T-cell (primary cell): ENCODE results near the gene SLC35F2. TPM values are rescaled to one million over a fixed set of nuclear protein-coding genes. Genes with fewer than 3 reads are reported as not detected.

Experiments
- ATAC-seq, 4 experiments: fragments of 200-7000 bp in 3 of 4; fragments of 150-1000 bp in 1 of 4; cut with Tn5 transposase; replicated peaks in 1 of 4; 1 replicate in 3 of 4; 2 replicates in 1 of 4; pipeline ENCODE4 v1.10.0; 2021; ENCODE audit warnings: moderate library complexity in 3 of 4, mild to moderate bottlenecking in 2 of 4, moderate number of reproducible peaks in 1 of 4
- CTCF ChIA-PET, 2 donors: fragments of 300-600 bp; sonication (Branson Sonifier 250); formaldehyde crosslinking; loops; one replicate each; lab custom pipeline; 2022; ENCODE audit warnings: antibody characterized with exemption in 2 of 2; lab: Charles Lee
- POLR2A ChIA-PET, 2 donors: fragments of 300-600 bp; sonication (Branson Sonifier 250); formaldehyde crosslinking; loops; one replicate each; lab custom pipeline; 2022; ENCODE audit warnings: antibody characterized with exemption in 2 of 2; lab: Charles Lee
- DNase-seq, 35 experiments: peaks; one replicate each; pipeline versions ENCODE4 v3.0.0 to v3.0.0-alpha.2; 2013 to 2023
- H3K27ac ChIP-seq: one replicate; pipeline ENCODE4 v1.5.1; 2013; ENCODE audit warnings: low read length
- H3K27me3 ChIP-seq, 2 experiments: replicated peaks in 1 of 2; 1 replicate in 1 of 2; 2 replicates in 1 of 2; pipeline versions ENCODE4 v1.6.1 to v1.7.0; 2013; ENCODE audit warnings: low read length in 1 of 2, mixed read lengths in 1 of 2; ENCODE audit not compliant: control insufficient read depth in 2 of 2, insufficient read depth in 2 of 2; ENCODE audit errors: extremely low read depth in 1 of 2
- H3K36me3 ChIP-seq, 2 donors: 1 replicate in 1 of 2; 2 replicates in 1 of 2; pipeline versions ENCODE4 v1.6.1 to v1.7.0; 2013; ENCODE audit warnings: low read length in 1 of 2; ENCODE audit not compliant: control insufficient read depth in 2 of 2, insufficient read depth in 1 of 2; ENCODE audit errors: extremely low read depth in 1 of 2
- H3K4me1 ChIP-seq, 2 experiments: 1 replicate in 1 of 2; 2 replicates in 1 of 2; pipeline versions ENCODE4 v1.6.1 to v1.7.0; 2013; ENCODE audit warnings: low read length in 2 of 2, mixed read lengths in 1 of 2; ENCODE audit not compliant: insufficient read depth in 2 of 2, control insufficient read depth in 1 of 2; ENCODE audit errors: extremely low read depth in 1 of 2
- H3K4me3 ChIP-seq, 2 donors: 1 replicate in 1 of 2; 2 replicates in 1 of 2; pipeline versions ENCODE4 v1.5.1 to v1.7.0; 2013; ENCODE audit warnings: mild to moderate bottlenecking in 2 of 2, low read length in 1 of 2, moderate library complexity in 1 of 2; ENCODE audit not compliant: control insufficient read depth in 1 of 2; ENCODE audit errors: extremely low read depth in 1 of 2
- H3K9me3 ChIP-seq: 2 replicates; pipeline ENCODE4 v1.7.0; 2013
- H3K27ac Mint-ChIP-seq, 2 donors: one replicate each; pipeline ENCODE4 v1.8.0; 2020 to 2021; ENCODE audit warnings: mild to moderate bottlenecking in 2 of 2, mixed read lengths in 2 of 2
- H3K27me3 Mint-ChIP-seq, 2 donors: one replicate each; pipeline ENCODE4 v1.8.0; 2021 to 2022; ENCODE audit warnings: mixed read lengths in 2 of 2
- H3K36me3 Mint-ChIP-seq: one replicate; pipeline ENCODE4 v1.8.0; 2021; ENCODE audit warnings: mixed read lengths
- H3K4me1 Mint-ChIP-seq, 3 donors: one replicate each; pipeline ENCODE4 v1.8.0; 2020 to 2022; ENCODE audit warnings: mixed read lengths in 3 of 3, mild to moderate bottlenecking in 1 of 3
- H3K4me3 Mint-ChIP-seq, 3 donors: one replicate each; pipeline ENCODE4 v1.8.0; 2020 to 2022; ENCODE audit warnings: mild to moderate bottlenecking in 3 of 3, mixed read lengths in 3 of 3, moderate library complexity in 3 of 3
- H3K9me3 Mint-ChIP-seq, 3 donors: one replicate each; pipeline ENCODE4 v1.8.0; 2020 to 2022; ENCODE audit warnings: mixed read lengths in 3 of 3
- WGBS: methylation state at CpG from one replicate; pipeline ENCODE4 v1.1.5; 2013; ENCODE audit warnings: missing lambda C conversion rate; ENCODE audit not compliant: insufficient coverage; 5-methylcytosine and 5-hydroxymethylcytosine counted together
- total RNA-seq, 35 experiments: library from RNA in 6 of 35; stranded (reverse) in 6 of 35; fragments of 120-200 nt in 1 of 35; gene quantifications; one replicate each; pipeline versions ENCODE4 v1.2.1 to v1.2.4 and lab custom pipeline; 2013 to 2026

SLC35F2 gene
- total RNA-seq, 5 donors from 2014 or later (not counting 1 experiment from before 2014, with no cell fraction given), result 2.9 to 10.9 (median 7.1) TPM

GRCh38 chr11:107847184-107847583 is 11.4 kb downstream of the SLC35F2 start:
- POLR2A ChIA-PET, result no interaction called here
- Mint-ChIP-seq H3K4me1 (peaks cover 0 to 29% (median 19%) of the 10 kb centered on the region in 3 donors), H3K4me3 (no peak overlapping the region), H3K27ac (no peak overlapping the region), H3K27me3 (no peaks in the 10 kb centered on the region), H3K9me3 (no peaks in the 10 kb centered on the region), H3K36me3 (peaks cover 3% of the 10 kb centered on the region)
- no peak for DNase-seq
- no peak overlapping the region for H3K27ac ChIP-seq
- no peaks in the 10 kb centered on the region for H3K9me3 ChIP-seq
- no peaks in the 10 kb centered on the region for H3K4me1 ChIP-seq
- H3K4me3 ChIP-seq, result no peak overlapping the region
- ATAC-seq, result no peak
- 80% methylated on average over 2 of the region's 2 CpGs for WGBS
- peaks cover 0 to 2% of the 10 kb centered on the region in 2 donors for H3K36me3 ChIP-seq
- CTCF ChIA-PET, result interaction anchor here in 1 of 2 donors (0.6 kb wide), 1 partner anchor 9 kb away, joined by 5 read pairs; no protein-coding TSS in a partner anchor
- H3K27me3 ChIP-seq, result no peaks in the 10 kb centered on the region

DNA sequence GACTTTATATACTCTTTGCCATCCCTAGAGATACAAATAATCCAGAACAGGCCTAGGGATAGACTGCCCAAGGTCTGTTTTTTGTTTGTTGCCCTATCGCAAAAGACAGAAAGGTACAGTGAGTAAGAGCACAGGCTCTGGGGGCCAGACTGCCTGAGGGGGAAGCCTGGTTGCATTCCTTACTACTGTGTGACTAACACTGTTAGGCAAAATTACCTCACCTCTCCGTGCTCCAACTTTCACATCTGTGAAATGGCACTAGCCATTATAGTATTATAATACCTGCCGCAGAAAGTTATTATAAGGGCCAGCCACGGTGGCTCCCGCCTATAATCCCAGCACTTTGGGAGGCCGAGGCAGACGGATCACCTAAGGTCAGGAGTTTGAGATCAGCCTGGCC is 14.5 kb downstream of the SLC35F2 start:
- Mint-ChIP-seq H3K27ac (no peak overlapping the region), H3K36me3 (peaks cover 3% of the 10 kb centered on the region), H3K4me3 (no peak overlapping the region), H3K27me3 (no peaks in the 10 kb centered on the region), H3K9me3 (no peaks in the 10 kb centered on the region), H3K4me1 (peaks cover 16 to 42% (median 38%) of the 10 kb centered on the region in 3 donors)
- CTCF ChIA-PET, result no interaction called here
- Histone ChIP-seq H3K27me3 (no peaks in the 10 kb centered on the region), H3K4me1 (peaks cover 0 to 23% of the 10 kb centered on the region in 2 experiments), H3K9me3 (no peaks in the 10 kb centered on the region), H3K4me3 (no peak overlapping the region), H3K27ac (no peak overlapping the region), H3K36me3 (peaks cover 0 to 2% of the 10 kb centered on the region in 2 donors)
- ATAC-seq (no peak), DNase-seq (no peak)
- POLR2A ChIA-PET, result no interaction called here
- WGBS, result 93% methylated on average over 2 of the region's 7 CpGs

- no peak overlapping the region for H3K4me3 ChIP-seq
- WGBS, result 100% methylated on average over 2 of the region's 8 CpGs
- Mint-ChIP-seq H3K27ac (peak overlapping the region in 1 of 2 donors; percentile 55), H3K4me3 (no peak overlapping the region), H3K9me3 (no peaks in the 10 kb centered on the region), H3K36me3 (peaks cover 3% of the 10 kb centered on the region), H3K27me3 (no peaks in the 10 kb centered on the region), H3K4me1 (peaks cover 16 to 32% (median 31%) of the 10 kb centered on the region in 3 donors)
- H3K9me3 ChIP-seq, result no peaks in the 10 kb centered on the region
- H3K27ac ChIP-seq, result no peak overlapping the region
- ATAC-seq (no peak), DNase-seq (no peak)
- H3K27me3 ChIP-seq, result no peaks in the 10 kb centered on the region
- ChIA-PET POLR2A (no interaction called here), CTCF (interaction anchor here in 1 of 2 donors (0.7 kb wide), 1 partner anchor 43 kb away, joined by 5 read pairs; no protein-coding TSS in a partner anchor)
- H3K4me1 ChIP-seq, result peaks cover 0 to 23% of the 10 kb centered on the region in 2 experiments
- H3K36me3 ChIP-seq, result peaks cover 0 to 2% of the 10 kb centered on the region in 2 donors
Observed at GRCh38 chr11:107842412-107843100, 16.0 kb downstream of the SLC35F2 start.

GRCh38 chr11:107840129-107840484 is 18.5 kb downstream of the SLC35F2 start:
- Histone ChIP-seq H3K4me1 (peaks cover 0 to 23% of the 10 kb centered on the region in 2 experiments), H3K9me3 (no peaks in the 10 kb centered on the region), H3K27ac (peak overlapping the region; percentile 60), H3K36me3 (peaks cover 0 to 2% of the 10 kb centered on the region in 2 donors), H3K27me3 (no peaks in the 10 kb centered on the region), H3K4me3 (no peak overlapping the region)
- peaks cover 3% of the 10 kb centered on the region for H3K36me3 Mint-ChIP-seq
- POLR2A ChIA-PET, result no interaction called here
- no CpG with 5 or more reads among the region's 2 CpGs for WGBS
- H3K9me3 Mint-ChIP-seq, result no peaks in the 10 kb centered on the region
- no peak overlapping the region for H3K4me3 Mint-ChIP-seq
- no peak for ATAC-seq
- peak overlapping the region; percentile 35 to 95 for H3K27ac Mint-ChIP-seq
- no peaks in the 10 kb centered on the region for H3K27me3 Mint-ChIP-seq
- CTCF ChIA-PET, result no interaction called here
- peaks cover 16 to 35% (median 28%) of the 10 kb centered on the region in 3 donors for H3K4me1 Mint-ChIP-seq
- DNase-seq, result no peak

DNA sequence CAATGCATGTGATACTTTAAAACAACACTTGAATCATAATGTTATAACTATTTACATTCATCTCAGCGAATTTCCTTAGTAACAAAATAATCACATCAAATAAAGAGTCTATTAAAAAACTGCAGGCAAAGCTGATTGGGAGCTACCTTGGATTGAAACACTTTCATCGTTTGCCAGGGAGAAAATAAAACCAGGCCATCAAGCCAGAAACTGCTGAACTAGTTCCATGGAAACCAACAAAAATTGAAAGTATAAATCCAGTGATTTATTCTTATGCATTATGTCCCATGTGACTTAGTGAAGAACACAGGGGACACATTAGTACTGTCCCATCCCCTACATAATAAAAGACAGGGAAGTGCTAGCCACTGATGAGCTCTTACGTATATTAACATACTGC is 21.7 kb downstream of the SLC35F2 start:
- Mint-ChIP-seq H3K9me3 (no peaks in the 10 kb centered on the region), H3K4me1 (peaks cover 16 to 28% (median 22%) of the 10 kb centered on the region in 3 donors), H3K36me3 (peaks cover 2% of the 10 kb centered on the region), H3K27me3 (no peaks in the 10 kb centered on the region), H3K4me3 (no peak overlapping the region), H3K27ac (no peak overlapping the region)
- Histone ChIP-seq H3K4me1 (peaks cover 0 to 22% of the 10 kb centered on the region in 2 experiments), H3K27me3 (no peaks in the 10 kb centered on the region), H3K27ac (no peak overlapping the region), H3K36me3 (no peaks in the 10 kb centered on the region), H3K4me3 (no peak overlapping the region), H3K9me3 (no peaks in the 10 kb centered on the region)
- DNase-seq (no peak), ATAC-seq (no peak)
- POLR2A ChIA-PET, result no interaction called here
- CTCF ChIA-PET, result no interaction called here
- WGBS, result 100% methylated on average over 2 of the region's 3 CpGs

DNA sequence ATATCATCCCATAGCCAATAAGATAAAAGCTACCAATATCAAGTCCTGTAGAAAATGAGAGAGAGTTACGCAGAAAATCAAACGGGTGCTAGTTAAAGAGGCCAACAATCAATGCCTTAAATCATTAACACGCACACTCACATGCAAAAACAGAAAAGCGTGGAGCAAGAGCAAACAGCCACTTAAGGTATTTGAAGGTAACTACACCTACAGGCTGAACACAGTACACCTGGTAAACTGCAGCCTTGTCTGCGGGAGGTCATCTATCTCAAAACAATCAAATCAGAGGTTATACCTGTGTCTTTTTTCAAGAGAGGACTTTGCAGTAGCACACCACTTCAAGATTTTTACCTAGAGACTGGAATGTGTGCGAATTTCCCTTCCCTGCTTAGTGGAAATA is 23.6 kb downstream of the SLC35F2 start:
- Histone ChIP-seq H3K27ac (no peak overlapping the region), H3K27me3 (no peaks in the 10 kb centered on the region), H3K4me3 (no peak overlapping the region), H3K36me3 (no peaks in the 10 kb centered on the region), H3K9me3 (no peaks in the 10 kb centered on the region), H3K4me1 (peaks cover 0 to 4% of the 10 kb centered on the region in 2 experiments)
- Mint-ChIP-seq H3K27me3 (no peaks in the 10 kb centered on the region), H3K9me3 (no peaks in the 10 kb centered on the region), H3K4me3 (no peak overlapping the region), H3K36me3 (peaks cover 2% of the 10 kb centered on the region), H3K4me1 (peaks cover 4 to 11% (median 5%) of the 10 kb centered on the region in 3 donors), H3K27ac (no peak overlapping the region)
- DNase-seq (no peak), ATAC-seq (no peak)
- CTCF ChIA-PET, result no interaction called here
- 100% methylated on average over 1 of the region's 6 CpGs for WGBS
- POLR2A ChIA-PET, result no interaction called here
